ENCODE measurements around the gene RBM5. TPM values are rescaled to one million over a fixed set of nuclear protein-coding genes. Genes with fewer than 3 reads are reported as not detected.

Gene RBM5
- total and polyA plus RNA-seq, 2 experiments from 2014 or later: 44.9 to 111 TPM

GRCh38 chr3:50124052-50124799, 35.5 kb downstream of the RBM5 start:
- H3K36me3 ChIP-seq (ENCODE audit: insufficient read depth): no peaks in the 10 kb centered on the region
- H3K4me3 ChIP-seq: peak overlapping the region; percentile 28; the same call in 1 of the 2 replicates
- H2AFZ ChIP-seq: peak overlapping the region; percentile 56
- H3K4me1 Mint-ChIP-seq: peaks cover 36% of the 10 kb centered on the region
- peak overlapping the region; percentile 30; the same call in 1 of the 3 replicates for H3K4me3 Mint-ChIP-seq
- peak; percentile 30 for DNase-seq (ENCODE audit: low spot score)
- H3K4me1 ChIP-seq (ENCODE audit: insufficient read depth): peaks cover 22% of the 10 kb centered on the region
- H3K79me2 ChIP-seq (replicated peaks; ENCODE audit: insufficient read depth): no peaks in the 10 kb centered on the region
- no peaks in the 10 kb centered on the region; the same call in 1 of the 2 replicates for H3K9me2 ChIP-seq (ENCODE audit: insufficient read depth)
- peak overlapping the region; percentile 68 for H3K27ac Mint-ChIP-seq
- H3K27me3 Mint-ChIP-seq (ENCODE audit: insufficient read depth, low read depth, poor library complexity): peaks cover 16% of the 10 kb centered on the region
- no peak overlapping the region for H3K27ac ChIP-seq (ENCODE audit: low read depth)
- no peaks in the 10 kb centered on the region for H3K9me3 Mint-ChIP-seq
- no peaks in the 10 kb centered on the region for H3K27me3 ChIP-seq (ENCODE audit: insufficient read depth)
- H3K36me3 Mint-ChIP-seq (ENCODE audit: low read depth): peaks cover 9% of the 10 kb centered on the region
- ATAC-seq: peak; percentile 3; the same call in 1 of the 3 replicates
- peak overlapping the region; percentile 66 for H3K4me2 ChIP-seq
- no peak for TF ChIP-seq REST (IDR thresholded peaks at IDR 0.05; ENCODE audit: unreplicated experiment)
- no peak for TF ChIP-seq ZNF114 (CRISPR knock-in tag; IDR thresholded peaks at IDR 0.05)
- no peak for TF ChIP-seq CREB1 (CRISPR knock-in tag; IDR thresholded peaks at IDR 0.05; ENCODE audit: low read depth)
- TF ChIP-seq POLR2AphosphoS5 (IDR thresholded peaks at IDR 0.05; ENCODE audit: low read depth): no peak
- TF ChIP-seq JUNB (IDR thresholded peaks at IDR 0.05; ENCODE audit: unreplicated experiment): no peak
- no peak for TF ChIP-seq EZH2phosphoT487 (IDR thresholded peaks at IDR 0.05; ENCODE audit: unreplicated experiment)
- no peak for TF ChIP-seq ZNF331 (CRISPR knock-in tag; IDR thresholded peaks at IDR 0.05; ENCODE audit: low read depth)
- TF ChIP-seq CTCF (conservative IDR thresholded peaks at IDR 0.05; ENCODE audit: low read depth in 2 of 2): no peak
- no peak for TF ChIP-seq NANOG (IDR thresholded peaks at IDR 0.05; ENCODE audit: borderline replicate concordance)
- no peak for TF ChIP-seq STAT1 (IDR thresholded peaks at IDR 0.05; ENCODE audit: unreplicated experiment)
- TF ChIP-seq ZNF462 (CRISPR knock-in tag; IDR thresholded peaks at IDR 0.05): no peak
- TF ChIP-seq ETS1 (IDR thresholded peaks at IDR 0.05): no peak
- no peak for TF ChIP-seq EZH2 (IDR thresholded peaks at IDR 0.05; ENCODE audit: low read depth, unreplicated experiment)
- 0 out of 2 replicates have a peak, but pooled peaks cover 5% of the 10 kb centered on the region for H3F3A ChIP-seq (replicated peaks; ENCODE audit: low read depth)
- peaks cover 6% of the 10 kb centered on the region; the same call in 1 of the 2 replicates for H4K20me1 ChIP-seq (replicated peaks; ENCODE audit: insufficient read depth)
